ENCODE measurements around the gene GSK3B. TPM values are rescaled to one million over a fixed set of nuclear protein-coding genes. Genes with fewer than 3 reads are reported as not detected.

Gene GSK3B
- total RNA-seq, 1 donor from 2014 or later, result 138 TPM

DNA sequence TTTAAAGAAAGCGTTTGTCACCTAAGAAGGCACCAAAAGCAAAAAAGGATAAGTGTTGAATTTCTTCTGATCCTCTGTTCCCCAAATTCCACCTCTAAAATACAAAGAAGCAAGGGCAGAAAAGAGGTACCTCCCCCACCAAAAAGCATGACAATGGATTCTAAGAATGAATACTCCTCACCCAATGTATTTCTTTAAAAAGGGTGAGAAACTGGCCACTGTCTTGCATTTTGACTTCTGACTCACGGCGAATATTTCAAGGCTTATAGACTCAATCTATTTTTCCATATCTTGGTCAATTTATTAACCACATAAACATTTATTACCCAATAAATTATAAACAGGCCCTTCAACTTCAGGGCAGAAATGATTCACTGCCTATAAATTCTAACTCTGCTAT is 181.2 kb downstream of the GSK3B start:
- TF ChIP-seq, protein P1, sequence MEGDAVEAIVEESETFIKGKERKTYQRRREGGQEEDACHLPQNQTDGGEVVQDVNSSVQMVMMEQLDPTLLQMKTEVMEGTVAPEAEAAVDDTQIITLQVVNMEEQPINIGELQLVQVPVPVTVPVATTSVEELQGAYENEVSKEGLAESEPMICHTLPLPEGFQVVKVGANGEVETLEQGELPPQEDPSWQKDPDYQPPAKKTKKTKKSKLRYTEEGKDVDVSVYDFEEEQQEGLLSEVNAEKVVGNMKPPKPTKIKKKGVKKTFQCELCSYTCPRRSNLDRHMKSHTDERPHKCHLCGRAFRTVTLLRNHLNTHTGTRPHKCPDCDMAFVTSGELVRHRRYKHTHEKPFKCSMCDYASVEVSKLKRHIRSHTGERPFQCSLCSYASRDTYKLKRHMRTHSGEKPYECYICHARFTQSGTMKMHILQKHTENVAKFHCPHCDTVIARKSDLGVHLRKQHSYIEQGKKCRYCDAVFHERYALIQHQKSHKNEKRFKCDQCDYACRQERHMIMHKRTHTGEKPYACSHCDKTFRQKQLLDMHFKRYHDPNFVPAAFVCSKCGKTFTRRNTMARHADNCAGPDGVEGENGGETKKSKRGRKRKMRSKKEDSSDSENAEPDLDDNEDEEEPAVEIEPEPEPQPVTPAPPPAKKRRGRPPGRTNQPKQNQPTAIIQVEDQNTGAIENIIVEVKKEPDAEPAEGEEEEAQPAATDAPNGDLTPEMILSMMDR (IDR thresholded peaks at IDR 0.05; ENCODE audit: partially characterized antibody, unreplicated experiment), result no peak
- Mint-ChIP-seq H3K9me3 (ENCODE audit: unreplicated experiment) (no peaks in the 10 kb centered on the region), H3K4me3 (ENCODE audit: unreplicated experiment) (no peak overlapping the region), H3K27me3 (ENCODE audit: unreplicated experiment) (no peaks in the 10 kb centered on the region), H3K36me3 (ENCODE audit: unreplicated experiment) (peaks cover 5% of the 10 kb centered on the region), H3K4me1 (ENCODE audit: low read depth, unreplicated experiment) (no peaks in the 10 kb centered on the region), H3K27ac (ENCODE audit: unreplicated experiment) (no peak overlapping the region)
- no peak for DNase-seq

- Mint-ChIP-seq H3K27ac (ENCODE audit: unreplicated experiment) (no peak overlapping the region), H3K27me3 (ENCODE audit: unreplicated experiment) (no peaks in the 10 kb centered on the region), H3K4me1 (ENCODE audit: low read depth, unreplicated experiment) (no peaks in the 10 kb centered on the region), H3K36me3 (ENCODE audit: unreplicated experiment) (peaks cover 5% of the 10 kb centered on the region), H3K9me3 (ENCODE audit: unreplicated experiment) (no peaks in the 10 kb centered on the region), H3K4me3 (ENCODE audit: unreplicated experiment) (no peak overlapping the region)
- TF ChIP-seq, protein P1 (IDR thresholded peaks at IDR 0.05; ENCODE audit: partially characterized antibody, unreplicated experiment), result no peak
- DNase-seq, result no peak
Observed at GRCh38 chr3:119912220-119912619, 182.0 kb downstream of the GSK3B start.

DNA sequence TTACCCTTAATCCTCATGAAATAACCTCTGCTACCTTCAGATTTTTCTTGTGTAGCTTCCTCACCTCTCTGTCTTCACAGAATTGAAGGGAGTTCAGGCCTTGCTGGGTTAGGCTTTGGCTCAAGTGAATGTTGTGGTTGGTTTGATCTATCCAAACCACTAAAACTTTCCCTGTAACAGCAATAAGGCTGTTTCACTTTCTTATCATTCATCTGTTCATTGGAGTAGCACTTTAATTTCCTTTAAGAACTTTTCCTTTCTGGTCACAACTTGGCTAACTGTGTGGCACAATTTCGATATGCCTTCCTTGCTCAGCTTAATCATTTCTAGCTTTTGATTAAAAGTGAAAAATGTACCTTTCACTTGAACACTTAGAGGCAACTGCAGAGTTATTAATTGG is 182.5 kb downstream of the GSK3B start:
- DNase-seq, result no peak
- Mint-ChIP-seq H3K4me3 (ENCODE audit: unreplicated experiment) (no peak overlapping the region), H3K27ac (ENCODE audit: unreplicated experiment) (no peak overlapping the region), H3K27me3 (ENCODE audit: unreplicated experiment) (no peaks in the 10 kb centered on the region), H3K4me1 (ENCODE audit: low read depth, unreplicated experiment) (no peaks in the 10 kb centered on the region), H3K36me3 (ENCODE audit: unreplicated experiment) (peaks cover 5% of the 10 kb centered on the region), H3K9me3 (ENCODE audit: unreplicated experiment) (no peaks in the 10 kb centered on the region)
- TF ChIP-seq, protein P1 (IDR thresholded peaks at IDR 0.05; ENCODE audit: partially characterized antibody, unreplicated experiment), result no peak

DNA sequence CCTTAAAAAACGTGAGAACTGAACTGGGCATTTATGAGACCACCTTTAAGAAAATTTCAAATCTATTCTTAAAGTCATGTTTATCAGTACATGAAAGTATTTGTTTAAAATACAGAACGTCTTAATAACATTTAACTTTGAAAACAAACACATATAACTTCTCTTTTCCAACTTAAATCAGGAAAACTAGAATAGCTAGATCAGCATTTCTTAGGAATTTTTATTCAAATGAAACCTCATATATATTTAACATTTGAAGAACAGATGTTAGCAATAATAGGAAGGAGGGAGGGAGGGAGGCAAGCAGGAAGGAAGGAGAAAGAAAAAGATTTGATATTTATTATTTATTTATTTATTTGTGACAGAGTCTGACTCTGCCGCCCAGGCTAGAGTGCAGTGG is 192.2 kb downstream of the GSK3B start:
- H3K27me3 Mint-ChIP-seq (ENCODE audit: unreplicated experiment), result no peaks in the 10 kb centered on the region
- no peaks in the 10 kb centered on the region for H3K4me1 Mint-ChIP-seq (ENCODE audit: low read depth, unreplicated experiment)
- no peaks in the 10 kb centered on the region for H3K9me3 Mint-ChIP-seq (ENCODE audit: unreplicated experiment)
- H3K27ac Mint-ChIP-seq (ENCODE audit: unreplicated experiment), result no peak overlapping the region
- TF ChIP-seq, protein P1 (IDR thresholded peaks at IDR 0.05; ENCODE audit: partially characterized antibody, unreplicated experiment), result no peak
- no peak for DNase-seq
- H3K36me3 Mint-ChIP-seq (ENCODE audit: unreplicated experiment), result no peaks in the 10 kb centered on the region
- no peak overlapping the region for H3K4me3 Mint-ChIP-seq (ENCODE audit: unreplicated experiment)

GRCh38 chr3:119901148-119901547 is 193.1 kb downstream of the GSK3B start:
- Mint-ChIP-seq H3K36me3 (ENCODE audit: unreplicated experiment) (no peaks in the 10 kb centered on the region), H3K4me1 (ENCODE audit: low read depth, unreplicated experiment) (no peaks in the 10 kb centered on the region), H3K27me3 (ENCODE audit: unreplicated experiment) (no peaks in the 10 kb centered on the region), H3K9me3 (ENCODE audit: unreplicated experiment) (no peaks in the 10 kb centered on the region), H3K4me3 (ENCODE audit: unreplicated experiment) (no peak overlapping the region), H3K27ac (ENCODE audit: unreplicated experiment) (no peak overlapping the region)
- no peak for DNase-seq
- TF ChIP-seq, protein P1 (IDR thresholded peaks at IDR 0.05; ENCODE audit: partially characterized antibody, unreplicated experiment), result no peak

Measured in glutamatergic neuron (in vitro differentiated cells).